NCI-H1436 treated with DMSO at 0.1 percent for 48 hours (cell line): ENCODE results near the gene MAPKAPK3.

Source experiments
- DNase-seq: peaks from one replicate; lab custom pipeline; 2025; lab: John Stamatoyannopoulos, UW

Gene MAPKAPK3

GRCh38 chr3:50609071-50609762 is 7.7 kb upstream of the MAPKAPK3 start:
- DNase-seq, result no peak

GRCh38 chr3:50609763-50610085 is 7.2 kb upstream of the MAPKAPK3 start:
- DNase-seq, result no peak

- DNase-seq, result no peak
These were observed 6.6 kb upstream of the MAPKAPK3 start for GRCh38 chr3:50610181-50610971.

- DNase-seq, result no peak
These were observed 5.9 kb upstream of the MAPKAPK3 start for GRCh38 chr3:50610992-50611463.

- no peak for DNase-seq
These were observed 5.3 kb upstream of the MAPKAPK3 start, which contains the start of gene CISH for GRCh38 chr3:50611464-50612233. CISH (minus strand) TSS chr3:50611774; CDS start chr3:50611650, 124 bp downstream.

- DNase-seq, result no peak
These were observed 4.6 kb upstream of the MAPKAPK3 start for GRCh38 chr3:50612234-50612882.

GRCh38 chr3:50612970-50613846 is 3.7 kb upstream of the MAPKAPK3 start:
- DNase-seq, result no peak

GRCh38 chr3:50615190-50615589 is 1.8 kb upstream of the MAPKAPK3 start:
- no peak for DNase-seq

GRCh38 chr3:50616003-50616769 is 765 bp upstream of the MAPKAPK3 start:
- DNase-seq, result no peak

GRCh38 chr3:50616770-50617095 is 218 bp upstream of the MAPKAPK3 start:
- DNase-seq, result peak; percentile 26

GRCh38 chr3:50617911-50618481 is 1.0 kb downstream of the MAPKAPK3 start:
- no peak for DNase-seq

- no peak for DNase-seq
These were observed 3.5 kb downstream of the MAPKAPK3 start for GRCh38 chr3:50620420-50620819.

- no peak for DNase-seq
These were observed 3.9 kb downstream of the MAPKAPK3 start for GRCh38 chr3:50620820-50621219.

GRCh38 chr3:50622881-50623280 is 5.9 kb downstream of the MAPKAPK3 start:
- DNase-seq, result no peak

GRCh38 chr3:50623840-50624474 is 7.0 kb downstream of the MAPKAPK3 start:
- DNase-seq, result no peak

- no peak for DNase-seq
These were observed 7.7 kb downstream of the MAPKAPK3 start for GRCh38 chr3:50624634-50625033.

- no peak for DNase-seq
These were observed 8.6 kb downstream of the MAPKAPK3 start for GRCh38 chr3:50625231-50626182.

GRCh38 chr3:50626401-50626800 is 9.4 kb downstream of the MAPKAPK3 start:
- no peak for DNase-seq
